ENCODE measurements around the gene TMEM242.
A peak's percentile ranks its signal among the peaks of the same experiment; 100 is the strongest.
"Not testable (repeated sequence)": the region's sequence is repeated elsewhere in the genome, so short reads cannot be mapped to it uniquely, and the experiment has no call there.

The TMEM242 gene

DNA sequence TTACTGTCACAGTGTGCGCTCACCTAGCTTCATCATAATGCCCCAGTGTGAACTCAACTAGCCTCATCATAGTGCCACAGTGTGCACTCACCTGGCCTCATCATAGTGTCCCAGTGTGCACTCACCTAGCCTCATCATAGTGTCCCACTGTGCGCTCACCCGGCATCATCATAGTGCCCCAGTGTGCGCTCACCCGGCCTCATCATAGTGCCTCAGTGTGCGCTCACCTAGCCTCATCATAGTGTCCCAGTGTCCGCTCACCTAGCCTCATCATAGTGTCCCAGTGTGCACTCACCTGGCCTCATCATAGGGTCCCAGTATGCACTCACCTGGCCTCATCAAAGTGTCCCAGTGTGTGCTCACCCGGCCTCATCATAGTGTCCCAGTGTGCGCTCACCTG lies 10.6 kb downstream of the TMEM242 start:
- no peak for DNase-seq (ENCODE audit: low read depth)
- TF ChIP-seq, protein P1, sequence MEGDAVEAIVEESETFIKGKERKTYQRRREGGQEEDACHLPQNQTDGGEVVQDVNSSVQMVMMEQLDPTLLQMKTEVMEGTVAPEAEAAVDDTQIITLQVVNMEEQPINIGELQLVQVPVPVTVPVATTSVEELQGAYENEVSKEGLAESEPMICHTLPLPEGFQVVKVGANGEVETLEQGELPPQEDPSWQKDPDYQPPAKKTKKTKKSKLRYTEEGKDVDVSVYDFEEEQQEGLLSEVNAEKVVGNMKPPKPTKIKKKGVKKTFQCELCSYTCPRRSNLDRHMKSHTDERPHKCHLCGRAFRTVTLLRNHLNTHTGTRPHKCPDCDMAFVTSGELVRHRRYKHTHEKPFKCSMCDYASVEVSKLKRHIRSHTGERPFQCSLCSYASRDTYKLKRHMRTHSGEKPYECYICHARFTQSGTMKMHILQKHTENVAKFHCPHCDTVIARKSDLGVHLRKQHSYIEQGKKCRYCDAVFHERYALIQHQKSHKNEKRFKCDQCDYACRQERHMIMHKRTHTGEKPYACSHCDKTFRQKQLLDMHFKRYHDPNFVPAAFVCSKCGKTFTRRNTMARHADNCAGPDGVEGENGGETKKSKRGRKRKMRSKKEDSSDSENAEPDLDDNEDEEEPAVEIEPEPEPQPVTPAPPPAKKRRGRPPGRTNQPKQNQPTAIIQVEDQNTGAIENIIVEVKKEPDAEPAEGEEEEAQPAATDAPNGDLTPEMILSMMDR (conservative IDR thresholded peaks at IDR 0.05; ENCODE audit: low read depth, low read length) = no peak
- H3K4me3 ChIP-seq (ENCODE audit: low read depth, low read length) = no peak overlapping the region

DNA sequence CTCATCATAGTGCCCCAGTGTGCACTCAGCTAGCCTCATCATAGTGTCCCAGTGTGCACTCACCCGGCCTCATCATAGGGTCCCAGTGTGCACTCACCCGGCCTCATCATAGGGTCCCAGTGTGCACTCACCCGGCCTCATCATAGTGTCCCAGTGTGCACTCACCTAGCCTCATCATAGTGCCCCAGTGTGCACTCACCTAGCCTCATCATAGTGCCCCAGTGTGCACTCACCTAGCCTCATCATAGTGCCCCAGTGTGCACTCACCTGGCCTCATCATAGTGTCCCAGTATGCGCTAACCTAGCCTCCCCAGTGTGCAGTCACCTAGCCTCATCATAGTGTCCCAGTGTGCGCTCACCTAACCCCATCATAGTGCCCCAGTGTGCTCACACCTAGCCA lies 12.6 kb downstream of the TMEM242 start:
- not testable (repeated sequence) for H3K4me3 ChIP-seq (ENCODE audit: low read depth, low read length); DNase-seq (ENCODE audit: low read depth)

DNA sequence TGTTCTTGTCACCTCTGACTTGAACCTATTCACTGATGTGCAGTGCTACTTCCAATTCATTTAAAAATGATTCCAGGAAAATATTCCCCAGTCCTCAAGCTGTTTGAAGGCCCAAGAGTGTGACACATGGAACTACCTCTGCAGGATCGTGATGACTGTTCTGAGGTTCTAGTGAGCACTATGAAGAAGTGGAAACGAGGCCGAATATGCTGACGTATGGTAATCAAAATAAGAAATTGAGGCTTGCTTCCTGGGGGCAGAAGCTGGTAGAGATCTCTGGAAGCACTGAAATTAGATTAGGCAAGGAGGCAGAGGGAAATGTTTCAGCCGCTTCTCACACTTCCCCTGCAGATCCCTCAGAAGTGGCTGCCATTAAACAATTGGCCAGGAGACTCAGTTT lies 15.7 kb downstream of the TMEM242 start:
- TF ChIP-seq, protein P1 (conservative IDR thresholded peaks at IDR 0.05; ENCODE audit: low read depth, low read length) = no peak
- DNase-seq (ENCODE audit: low read depth) = no peak

GRCh38 chr6:157305670-157306653 lies 17.4 kb downstream of the TMEM242 start:
- TF ChIP-seq, protein P1 (conservative IDR thresholded peaks at IDR 0.05; ENCODE audit: low read depth, low read length) = no peak
- no peak overlapping the region for H3K4me3 ChIP-seq (ENCODE audit: low read depth, low read length)
- no peak for DNase-seq (ENCODE audit: low read depth)

More for the DNA sequence above, 15.7 kb downstream of the TMEM242 start:
- H3K4me3 ChIP-seq (ENCODE audit: low read depth, low read length) = no peak overlapping the region

- TF ChIP-seq, protein P1 (conservative IDR thresholded peaks at IDR 0.05; ENCODE audit: low read depth, low read length) = no peak
- DNase-seq (ENCODE audit: low read depth) = peak; percentile 23
- H3K4me3 ChIP-seq (ENCODE audit: low read depth, low read length) = no peak overlapping the region
These were observed 18.2 kb downstream of the TMEM242 start for GRCh38 chr6:157304899-157305663.

DNA sequence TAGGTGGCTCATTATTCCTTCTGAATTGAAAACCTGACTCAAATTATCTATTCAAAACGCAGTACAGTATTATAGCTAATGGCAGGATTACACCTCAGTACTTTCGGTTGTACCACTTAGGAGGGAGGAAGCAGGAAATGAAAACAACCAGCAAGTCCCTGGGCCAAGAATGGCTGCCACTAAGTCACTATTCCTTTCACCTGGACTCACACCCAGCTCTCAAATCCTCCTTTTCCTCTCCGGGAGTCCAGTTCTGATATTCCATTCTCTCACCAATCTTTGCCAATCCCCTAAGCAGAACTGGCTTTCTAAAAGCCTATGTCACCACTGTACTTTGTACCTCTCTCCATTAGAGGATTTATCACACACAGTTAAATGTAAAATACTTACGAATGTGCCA lies 20.6 kb downstream of the TMEM242 start:
- no peak overlapping the region for H3K4me3 ChIP-seq (ENCODE audit: low read depth, low read length)
- DNase-seq (ENCODE audit: low read depth) = no peak
- TF ChIP-seq, protein P1 (conservative IDR thresholded peaks at IDR 0.05; ENCODE audit: low read depth, low read length) = no peak

DNA sequence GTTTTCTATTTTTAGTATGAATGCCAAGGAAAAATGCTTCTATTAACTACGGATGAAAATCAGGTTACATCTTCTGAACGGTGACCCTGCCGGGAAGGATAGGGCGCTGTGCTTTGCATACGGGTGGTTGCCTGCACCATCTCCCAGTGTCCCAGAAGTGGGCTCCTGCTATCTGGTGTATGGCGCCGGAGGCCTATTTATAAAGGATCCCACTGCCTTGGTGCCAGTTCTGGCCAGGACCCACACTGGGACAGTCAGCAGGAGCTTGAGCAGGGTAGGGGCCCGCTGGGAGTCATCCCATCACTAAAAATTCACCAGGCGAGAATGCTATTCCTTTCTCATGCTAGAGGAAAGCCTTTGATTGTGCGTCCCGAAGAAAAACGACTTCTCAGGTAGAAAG lies 22.9 kb downstream of the TMEM242 start:
- TF ChIP-seq, protein P1 (conservative IDR thresholded peaks at IDR 0.05; ENCODE audit: low read depth, low read length) = no peak
- DNase-seq (ENCODE audit: low read depth) = no peak
- no peak overlapping the region for H3K4me3 ChIP-seq (ENCODE audit: low read depth, low read length)

Data from choroid plexus epithelial cell (primary cell).